MCF 10A (cell line): ENCODE results near the gene EPHB1. TPM values are rescaled to one million over a fixed set of nuclear protein-coding genes. Genes with fewer than 3 reads are reported as not detected.

Experiments used
- BruUV-seq: library from RNA; stranded (reverse); fragments of 400-500 nt; replicated peaks from 2 replicates; lab custom pipeline; 2021; lab: Mats Ljungman, UMichigan
- CTCF ChIA-PET: fragments of 300-600 bp; sonication (Branson Sonifier 250); formaldehyde crosslinking; extraction: SDS; loops from one replicate; lab custom pipeline; 2021; ENCODE audit warnings: antibody characterized with exemption, inconsistent platforms; lab: Yijun Ruan, JAX
- POLR2A ChIA-PET: fragments of 300-600, 350-650 bp; sonication (Branson Sonifier 250); formaldehyde crosslinking; extraction: SDS; loops from one replicate; lab custom pipeline; 2020; ENCODE audit warnings: antibody characterized with exemption, inconsistent platforms; lab: Yijun Ruan, JAX
- DNase-seq: peaks from one replicate; pipeline ENCODE4 v3.0.0-alpha.2; 2018; ENCODE audit not compliant: unreplicated experiment
- H3K27ac Mint-ChIP-seq: one replicate; pipeline ENCODE4 v1.8.0; 2022; ENCODE audit warnings: mild to moderate bottlenecking, low read depth, mixed read lengths; ENCODE audit not compliant: unreplicated experiment
- H3K27me3 Mint-ChIP-seq: one replicate; pipeline ENCODE4 v1.8.0; 2022; ENCODE audit warnings: mixed read lengths; ENCODE audit not compliant: insufficient read depth, unreplicated experiment
- H3K36me3 Mint-ChIP-seq: one replicate; pipeline ENCODE4 v1.8.0; 2022; ENCODE audit warnings: mild to moderate bottlenecking, moderate library complexity, mixed read lengths; ENCODE audit not compliant: insufficient read depth, unreplicated experiment
- H3K4me1 Mint-ChIP-seq: one replicate; pipeline ENCODE4 v1.8.0; 2022; ENCODE audit warnings: mixed read lengths; ENCODE audit not compliant: insufficient read depth, unreplicated experiment
- H3K4me3 Mint-ChIP-seq: one replicate; pipeline ENCODE4 v1.8.0; 2022; ENCODE audit warnings: mild to moderate bottlenecking, moderate library complexity, mixed read lengths; ENCODE audit not compliant: unreplicated experiment
- H3K9me3 Mint-ChIP-seq: one replicate; pipeline ENCODE4 v1.8.0; 2022; ENCODE audit warnings: mixed read lengths; ENCODE audit not compliant: unreplicated experiment
- CTCF ChIP-seq: fragments of 200-600 bp; IDR thresholded peaks from one replicate; pipeline ENCODE4 v1.8.0; 2022; ENCODE audit warnings: antibody characterized with exemption, mild to moderate bottlenecking; ENCODE audit not compliant: unreplicated experiment
- intact Hi-C: fragments of 100-400 bp; cut with micrococcal nuclease; formaldehyde crosslinking; loops from 2 replicates; pipeline ENCODE4 v1.14.1; 2022
- total RNA-seq: library from RNA; stranded (reverse); gene quantifications from 2 replicates; pipeline ENCODE4 v1.2.3, GENCODE V29; 2022

The EPHB1 gene
- total RNA-seq, 1 experiment from 2014 or later: not detected

GRCh38 chr3:134859341-134859740, 64.3 kb downstream of the EPHB1 start:
- intact Hi-C loops: no loop called here
- ChIA-PET POLR2A (no interaction called here), CTCF (no interaction called here)
- Mint-ChIP-seq H3K27ac (no peak overlapping the region), H3K4me1 (no peaks in the 10 kb centered on the region), H3K27me3 (no peaks in the 10 kb centered on the region), H3K4me3 (no peak overlapping the region), H3K36me3 (no peaks in the 10 kb centered on the region), H3K9me3 (peaks cover 11% of the 10 kb centered on the region)
- BruUV-seq: no TSS peak
- no peak for TF ChIP-seq CTCF
- no peak for DNase-seq

- Mint-ChIP-seq H3K36me3 (no peaks in the 10 kb centered on the region), H3K9me3 (peaks cover 11% of the 10 kb centered on the region), H3K27me3 (no peaks in the 10 kb centered on the region), H3K4me3 (no peak overlapping the region), H3K4me1 (no peaks in the 10 kb centered on the region), H3K27ac (no peak overlapping the region)
- ChIA-PET POLR2A (no interaction called here), CTCF (interaction anchor here (0.6 kb wide), 1 partner anchor 81 kb away, joined by 4 read pairs; no protein-coding TSS in a partner anchor)
- no TSS peak for BruUV-seq
- DNase-seq: no peak
- TF ChIP-seq CTCF: no peak
- intact Hi-C loops: no loop called here
Measured at GRCh38 chr3:134860141-134860540, 65.1 kb downstream of the EPHB1 start.

GRCh38 chr3:134863915-134864314, 68.9 kb downstream of the EPHB1 start:
- no peak for TF ChIP-seq CTCF
- Mint-ChIP-seq H3K27me3 (no peaks in the 10 kb centered on the region), H3K27ac (no peak overlapping the region), H3K4me1 (no peaks in the 10 kb centered on the region), H3K4me3 (no peak overlapping the region), H3K36me3 (no peaks in the 10 kb centered on the region), H3K9me3 (peaks cover 11% of the 10 kb centered on the region)
- CTCF ChIA-PET: no interaction called here
- DNase-seq: no peak
- no TSS peak for BruUV-seq
- intact Hi-C loops: no loop called here
- POLR2A ChIA-PET: no interaction called here

- H3K27me3 Mint-ChIP-seq: no peaks in the 10 kb centered on the region
- no peaks in the 10 kb centered on the region for H3K4me1 Mint-ChIP-seq
- DNase-seq: no peak
- ChIA-PET CTCF (no interaction called here), POLR2A (no interaction called here)
- TF ChIP-seq CTCF: no peak
- intact Hi-C loops: no loop called here
- peaks cover 11% of the 10 kb centered on the region for H3K9me3 Mint-ChIP-seq
- no TSS peak for BruUV-seq
- H3K36me3 Mint-ChIP-seq: no peaks in the 10 kb centered on the region
- H3K27ac Mint-ChIP-seq: no peak overlapping the region
- no peak overlapping the region for H3K4me3 Mint-ChIP-seq
Measured at GRCh38 chr3:134864636-134865035, 69.6 kb downstream of the EPHB1 start.
